Erythroblast (primary cell): ENCODE measurements around the gene FNTB.

Source experiments
- DNase-seq, 2 experiments: peaks; one replicate each; lab custom pipeline; 2025; lab: John Stamatoyannopoulos, UW
- GATA1 ChIP-seq: IDR thresholded peaks from 2 replicates; pipeline ENCODE4 v1.6.1; 2011; ENCODE audit warnings: low read depth, mild to moderate bottlenecking, control low read depth, low read length, moderate library complexity
- POLR2A ChIP-seq: IDR thresholded peaks from 2 replicates; pipeline ENCODE4 v1.6.1; 2011; ENCODE audit warnings: mild to moderate bottlenecking, low read length

The FNTB gene

GRCh38 chr14:65045006-65045405 lies 58.3 kb downstream of the FNTB start:
- no peak for TF ChIP-seq GATA1
- TF ChIP-seq POLR2A = no peak
- DNase-seq = peak in 1 of 2 experiments; percentile 48

GRCh38 chr14:65045709-65046108 lies 59.0 kb downstream of the FNTB start:
- DNase-seq = no peak
- no peak for TF ChIP-seq GATA1
- no peak for TF ChIP-seq POLR2A

- DNase-seq = no peak
- TF ChIP-seq POLR2A (no peak), GATA1 (no peak)
Measured at GRCh38 chr14:65052832-65053231, 66.1 kb downstream of the FNTB start.

GRCh38 chr14:65053466-65053865 lies 66.8 kb downstream of the FNTB start:
- DNase-seq = no peak
- TF ChIP-seq GATA1 (no peak), POLR2A (no peak)

GRCh38 chr14:65054471-65055085 lies 67.9 kb downstream of the FNTB start:
- peak; percentile 57 to 80 for DNase-seq

GRCh38 chr14:65057695-65058094 lies 71.0 kb downstream of the FNTB start:
- DNase-seq = peak; percentile 36 to 67
- TF ChIP-seq POLR2A = no peak
- no peak for TF ChIP-seq GATA1

More at GRCh38 chr14:65054471-65055085, 67.9 kb downstream of the FNTB start:
- TF ChIP-seq POLR2A (no peak), GATA1 (no peak)

GRCh38 chr14:65062096-65063075 lies 75.7 kb downstream of the FNTB start:
- TF ChIP-seq GATA1 (no peak), POLR2A (no peak)
- no peak for DNase-seq

- no peak for TF ChIP-seq GATA1
- TF ChIP-seq POLR2A = no peak
- no peak for DNase-seq
Measured at GRCh38 chr14:65065719-65066118, 79.0 kb downstream of the FNTB start.

GRCh38 chr14:65069874-65070413 lies 83.2 kb downstream of the FNTB start:
- no peak for DNase-seq
- TF ChIP-seq GATA1 = no peak
- TF ChIP-seq POLR2A = no peak

GRCh38 chr14:65070471-65070976 lies 83.8 kb downstream of the FNTB start:
- TF ChIP-seq POLR2A (no peak), GATA1 (no peak)
- peak; percentile 11 to 27 for DNase-seq

- TF ChIP-seq GATA1 (no peak), POLR2A (no peak)
- DNase-seq = no peak
Measured at GRCh38 chr14:65071544-65071943, 84.8 kb downstream of the FNTB start.

GRCh38 chr14:65072256-65072655 lies 85.6 kb downstream of the FNTB start:
- TF ChIP-seq POLR2A (no peak), GATA1 (no peak)
- DNase-seq = no peak

- no peak for TF ChIP-seq GATA1
- TF ChIP-seq POLR2A = no peak
Measured at GRCh38 chr14:65072937-65073336, 86.2 kb downstream of the FNTB start.

More at GRCh38 chr14:65072937-65073336, 86.2 kb downstream of the FNTB start:
- peak; percentile 28 to 34 for DNase-seq
